OCI-M1 (cell line): ENCODE results near the gene CACNA2D2.

Experiments used
- DNase-seq: peaks from one replicate; lab custom pipeline; 2025; lab: John Stamatoyannopoulos, UW

CACNA2D2 gene

DNA sequence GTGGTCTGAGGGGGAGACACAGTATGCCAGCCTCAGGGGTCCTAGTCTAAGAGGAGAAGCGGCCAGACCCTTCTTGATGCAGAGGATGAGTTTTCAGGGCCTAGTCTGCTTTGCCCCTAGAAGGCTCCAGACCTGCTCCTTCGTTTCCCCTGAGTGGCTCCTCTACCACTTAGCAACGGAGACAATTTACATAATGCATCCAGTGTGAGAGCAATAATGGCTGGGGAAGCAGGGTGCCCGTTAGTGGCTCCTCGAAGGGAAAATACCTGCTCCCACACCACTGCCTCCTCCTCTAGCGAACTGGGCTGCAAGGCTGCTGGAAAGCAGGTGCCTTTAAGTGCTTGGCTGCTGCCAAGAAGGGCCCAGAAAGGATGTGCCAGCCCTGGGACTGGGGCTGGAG lies 38.9 kb downstream of the CACNA2D2 start:
- no peak for DNase-seq

DNA sequence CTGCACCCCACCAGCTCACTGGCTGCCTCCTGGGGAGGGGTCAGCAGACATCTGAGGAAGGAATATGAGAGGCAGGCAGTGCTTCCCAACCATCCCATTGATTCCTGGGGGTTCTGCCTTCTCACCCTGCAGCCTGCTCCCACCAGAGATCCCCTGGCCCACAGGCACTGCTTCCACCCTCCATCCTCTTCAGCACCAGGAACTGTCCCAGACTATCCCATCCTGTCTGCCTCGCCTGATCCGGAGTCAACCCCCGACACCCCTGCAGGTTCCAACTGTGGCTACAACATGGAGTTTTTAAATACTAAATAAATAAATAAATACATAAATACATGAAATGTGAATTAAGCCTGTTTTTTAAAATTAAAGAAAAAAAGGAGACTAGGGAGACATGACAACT lies 43.6 kb downstream of the CACNA2D2 start:
- no peak for DNase-seq

- DNase-seq: no peak
Measured at GRCh38 chr3:50457988-50458387, 45.4 kb downstream of the CACNA2D2 start.

DNA sequence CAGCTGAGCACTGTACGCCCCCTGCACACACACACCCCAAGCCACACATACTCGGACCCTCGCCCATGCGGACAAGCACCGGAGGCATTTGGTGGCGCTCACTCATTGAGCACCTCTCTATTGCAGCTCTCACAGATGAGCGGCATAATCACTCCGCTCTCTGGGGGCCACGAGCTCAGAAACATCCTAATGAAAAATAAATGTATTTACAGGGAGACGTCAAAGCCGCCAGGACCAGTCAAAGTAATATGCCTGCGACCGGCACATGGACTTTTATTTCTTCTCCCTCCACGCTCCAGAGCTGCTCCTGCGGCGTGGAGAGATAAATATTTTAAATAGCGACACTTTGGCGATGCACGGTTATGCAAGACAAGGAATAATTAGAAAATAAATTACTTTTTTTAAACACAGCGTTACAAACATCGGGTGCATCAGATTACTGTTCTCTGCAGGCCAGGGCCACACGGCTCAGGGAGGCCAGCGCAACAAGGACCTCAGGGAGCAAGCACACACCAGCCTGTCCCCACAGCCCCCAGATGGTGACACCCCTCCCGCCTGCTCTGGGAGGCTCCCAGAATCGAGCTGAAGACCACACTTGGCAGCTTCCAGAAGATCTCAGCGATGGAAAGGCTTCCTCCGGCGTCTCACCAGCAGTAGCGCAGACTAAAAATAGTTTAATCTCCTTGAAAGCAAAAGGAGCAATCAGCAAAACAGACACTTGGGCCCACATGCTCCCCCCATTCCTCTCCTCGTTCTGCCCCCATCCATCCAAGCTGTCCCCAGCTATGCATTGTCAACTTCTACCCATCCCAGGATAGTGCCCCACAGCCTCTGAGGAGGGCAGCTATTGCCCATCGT lies 48.0 kb downstream of the CACNA2D2 start:
- DNase-seq: no peak

DNA sequence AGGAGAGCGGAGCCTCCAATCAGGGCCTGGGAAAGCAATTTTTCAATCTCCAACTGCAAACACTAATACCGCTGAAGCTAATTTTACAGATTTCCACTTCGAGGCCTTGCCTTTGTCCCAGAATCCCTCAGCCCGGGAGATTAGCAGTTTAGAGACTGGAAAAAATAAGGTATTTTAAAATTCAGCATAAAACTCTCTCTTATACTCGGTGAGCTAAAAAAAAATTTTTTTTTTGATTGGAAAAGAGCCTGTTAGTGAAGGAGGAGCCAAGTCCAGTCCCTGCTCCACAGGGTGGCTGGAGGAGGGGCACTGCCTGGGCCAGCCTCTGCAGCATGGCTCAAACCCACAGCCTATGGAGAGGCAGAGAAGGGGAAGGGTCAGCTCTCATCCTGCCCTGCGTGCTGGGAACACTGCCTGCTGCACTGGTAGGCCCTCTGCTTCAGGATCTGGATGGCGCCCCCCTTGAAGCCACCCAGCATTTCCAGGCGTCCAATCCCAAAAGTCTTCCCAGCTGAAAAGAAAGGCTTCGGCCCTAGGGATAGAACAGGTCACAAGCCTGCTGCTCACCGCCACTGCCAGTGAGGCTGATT lies 48.9 kb downstream of the CACNA2D2 start:
- DNase-seq: no peak

GRCh38 chr3:50453907-50454306 lies 49.5 kb downstream of the CACNA2D2 start:
- DNase-seq: no peak

DNA sequence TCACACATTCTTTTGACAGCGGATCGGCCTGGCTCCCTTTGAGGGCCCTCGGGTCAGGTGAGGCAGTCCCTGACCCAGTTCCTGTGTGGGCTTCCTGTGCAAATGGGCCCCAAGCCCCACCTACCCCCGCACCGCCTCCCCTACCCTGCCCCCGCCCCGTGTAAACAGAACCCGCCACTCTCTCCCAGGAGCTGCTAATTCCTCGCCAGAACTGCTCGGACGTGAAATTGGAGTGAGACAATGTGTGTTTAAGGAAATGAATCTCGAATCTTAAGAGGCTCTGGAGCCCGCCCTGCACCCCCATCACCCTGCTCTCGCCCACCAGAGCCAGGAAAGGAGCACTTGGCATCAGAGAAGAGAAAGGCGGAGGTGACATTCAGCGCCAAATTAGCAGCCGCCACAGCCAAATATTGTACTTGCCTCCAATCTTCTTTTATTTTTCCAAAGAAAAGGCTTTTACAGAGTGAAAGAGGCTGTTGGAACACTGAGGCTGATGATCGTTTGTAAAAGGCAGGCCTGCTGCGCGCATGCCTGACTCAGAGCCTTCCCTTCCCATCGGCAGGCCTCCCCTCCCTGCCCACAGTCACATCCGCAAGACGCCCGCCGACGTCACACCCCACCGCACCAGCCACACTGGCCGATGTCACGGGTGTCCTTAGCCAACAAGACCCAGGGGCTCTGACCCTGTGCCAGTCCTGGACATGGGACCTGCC lies 53.1 kb downstream of the CACNA2D2 start:
- no peak for DNase-seq

- DNase-seq: no peak
Measured at GRCh38 chr3:50448752-50449539, 54.5 kb downstream of the CACNA2D2 start.

DNA sequence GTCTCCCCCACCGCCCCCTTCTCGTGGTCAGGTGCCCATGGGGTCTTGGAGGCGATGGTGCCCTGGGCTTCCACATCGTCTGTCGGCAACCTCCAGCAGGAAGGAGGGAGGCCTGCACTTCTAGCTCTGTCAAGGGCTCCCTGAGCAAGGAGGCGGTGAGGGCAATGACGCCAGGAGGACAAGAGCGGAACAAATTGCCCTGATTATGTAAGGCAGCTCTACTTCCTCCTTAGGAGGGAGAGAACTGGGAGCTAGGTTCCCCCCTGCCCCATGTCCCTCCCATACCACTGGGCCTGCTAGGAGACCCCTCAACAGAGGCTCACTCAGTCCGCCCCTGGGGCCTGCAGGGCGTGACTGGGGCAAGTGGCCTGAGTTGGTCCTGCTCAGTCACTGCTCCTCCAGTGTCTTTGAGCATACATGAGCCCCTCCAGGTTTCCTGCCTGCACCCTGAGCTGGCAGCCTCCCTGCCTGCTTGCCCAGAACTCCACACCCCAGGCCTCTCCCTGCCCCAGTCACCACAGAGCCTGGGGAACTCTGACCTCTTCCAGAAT lies 56.1 kb downstream of the CACNA2D2 start:
- DNase-seq: no peak

DNA sequence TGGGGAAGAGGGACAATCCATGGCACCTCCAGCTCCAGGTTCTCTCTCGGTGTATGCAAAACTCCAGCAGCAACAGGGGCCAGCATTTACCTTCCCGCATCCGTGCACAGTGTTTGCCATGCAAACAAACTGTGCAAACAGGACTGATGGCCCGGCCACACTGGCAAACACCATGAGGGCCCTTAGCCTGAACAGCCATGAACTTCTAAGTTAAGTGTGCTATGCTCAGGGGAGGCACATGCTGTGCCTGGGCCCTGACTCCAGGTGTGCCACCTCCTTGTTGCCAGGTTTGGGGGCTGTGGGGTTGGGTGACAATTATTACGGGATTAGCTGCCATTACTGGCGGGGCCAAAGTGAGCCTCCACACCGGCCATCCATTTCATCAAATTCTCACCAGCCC lies 57.5 kb downstream of the CACNA2D2 start:
- no peak for DNase-seq

GRCh38 chr3:50444782-50445181 lies 58.7 kb downstream of the CACNA2D2 start:
- DNase-seq: no peak

GRCh38 chr3:50444213-50444612 lies 59.2 kb downstream of the CACNA2D2 start:
- no peak for DNase-seq

- no peak for DNase-seq
Measured at GRCh38 chr3:50442945-50443579, 60.4 kb downstream of the CACNA2D2 start.

- no peak for DNase-seq
Measured at GRCh38 chr3:50441424-50442217, 61.8 kb downstream of the CACNA2D2 start.

DNA sequence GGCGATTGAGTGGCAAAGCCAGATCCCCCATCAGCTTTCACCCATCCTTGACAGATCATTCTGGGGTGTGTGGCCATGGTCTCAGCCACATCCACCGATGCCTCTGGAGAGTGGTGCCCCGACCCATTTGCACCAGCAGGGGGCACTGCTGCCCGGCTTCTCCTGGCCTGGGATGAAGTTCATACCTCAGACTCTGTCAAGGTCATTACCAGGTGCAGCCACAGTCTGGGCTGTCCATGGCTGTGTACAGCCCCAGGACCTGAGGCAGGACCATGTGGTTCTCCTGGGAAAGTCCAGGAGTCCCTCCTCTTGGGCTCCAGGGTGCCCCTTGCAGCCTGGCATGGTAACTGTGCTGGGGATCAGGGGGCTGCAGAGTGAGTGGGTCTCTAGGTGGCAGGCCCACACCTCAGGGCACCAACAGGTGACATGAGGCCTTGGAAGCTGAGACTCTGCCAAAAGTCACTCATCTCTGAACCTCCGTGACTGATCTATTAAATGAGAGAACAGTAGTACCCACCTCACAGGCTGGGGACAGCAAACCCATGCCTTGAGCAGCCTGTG lies 67.2 kb downstream of the CACNA2D2 start:
- DNase-seq: peak; percentile 60

GRCh38 chr3:50435371-50436113 lies 67.9 kb downstream of the CACNA2D2 start:
- DNase-seq: no peak

DNA sequence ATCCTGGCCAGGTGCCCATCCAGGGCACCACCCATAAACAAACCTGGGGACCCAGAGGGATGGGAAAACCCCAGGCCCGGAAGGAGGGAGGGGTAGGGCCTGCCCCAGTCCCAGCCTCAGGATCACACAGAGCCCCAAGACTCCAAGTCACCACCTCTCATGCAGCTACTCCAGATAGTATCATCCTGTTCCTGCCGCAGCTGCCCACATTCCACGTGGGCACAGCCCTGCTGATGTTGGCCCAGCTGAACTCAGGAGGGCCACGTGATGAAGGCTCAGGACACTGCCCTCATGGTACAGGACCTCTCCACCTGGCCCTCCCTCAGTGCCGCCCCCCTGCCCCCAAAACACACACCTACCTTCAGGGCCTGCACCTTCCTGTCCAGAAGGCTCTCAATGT lies 69.5 kb downstream of the CACNA2D2 start:
- DNase-seq: no peak

- no peak for DNase-seq
Measured at GRCh38 chr3:50430950-50431435, 72.4 kb downstream of the CACNA2D2 start.

DNA sequence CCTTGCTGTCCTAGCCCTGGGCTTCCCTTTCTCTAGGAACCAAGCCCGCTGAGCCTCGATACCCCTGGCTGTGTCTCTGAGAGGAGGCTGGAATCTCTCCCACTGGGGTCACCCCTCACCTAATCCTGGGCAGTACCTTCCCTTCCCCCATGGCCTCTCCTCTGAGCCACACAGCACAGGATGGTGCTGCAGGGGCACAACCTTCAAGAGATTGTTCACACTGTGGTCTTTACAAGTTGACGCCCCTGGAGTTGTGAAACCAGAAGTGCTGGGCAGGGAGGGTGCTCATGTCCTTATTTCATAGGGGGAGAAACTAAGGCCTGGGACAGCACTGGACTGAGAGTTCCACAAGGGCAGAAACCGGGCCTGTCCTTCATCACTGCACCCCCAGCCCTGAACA lies 73.2 kb downstream of the CACNA2D2 start:
- DNase-seq: no peak
